Activated CD4-positive, alpha-beta T cell treated with anti-CD3 and anti-CD28 coated beads, Interleukin-2, amount 10 ng/mL, durations not matched to agents 24 days and 14 days (primary cell): Measurements from ENCODE around the gene EMX1. TPM values are rescaled to one million over a fixed set of nuclear protein-coding genes. Genes with fewer than 3 reads are reported as not detected.

Source experiments
- total RNA-seq: library from RNA; stranded (reverse); gene quantifications from 2 replicates; pipeline ENCODE4 v1.2.3, GENCODE V29; 2022

Gene EMX1
- total RNA-seq, 1 donor from 2014 or later: not detected

Other genes starting within 250 kb of the EMX1 start
- 7.8 and 8.4 TPM in 2 replicates for gene EXOC6B, start 91.5 kb upstream of the EMX1 start, total RNA-seq
- gene SPR, start 30.1 kb upstream of the EMX1 start, total RNA-seq: 12.6 and 12.8 TPM in 2 replicates
- 11.6 and 14.1 TPM in 2 replicates for gene SFXN5, start 154.2 kb downstream of the EMX1 start, total RNA-seq
- 13.4 and 13.8 TPM in 2 replicates for gene RAB11FIP5, start 195.4 kb downstream of the EMX1 start, total RNA-seq